ENCODE results near the gene DMXL2.

DNA sequence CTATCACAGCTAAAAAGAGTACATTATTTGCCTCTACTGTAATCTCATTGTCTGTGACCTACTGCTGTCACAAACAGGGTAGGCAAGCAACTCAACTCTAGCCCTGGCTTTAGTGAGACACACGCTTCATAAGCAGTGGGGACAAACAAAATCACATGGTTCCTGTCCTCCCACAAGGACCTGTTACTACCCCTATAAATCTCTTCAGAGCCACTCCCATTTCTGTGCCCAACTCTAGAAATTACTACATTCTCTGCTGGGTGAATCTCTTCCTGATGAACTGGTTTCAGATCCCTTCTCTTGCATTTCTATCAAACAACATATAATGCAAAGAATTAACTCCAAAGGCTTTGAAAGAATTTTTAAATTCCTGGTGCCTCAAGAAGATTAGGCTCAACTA lies 117.3 kb downstream of the DMXL2 start:
- no peak for TF ChIP-seq CTCF (IDR thresholded peaks at IDR 0.05)
- TF ChIP-seq POLR2A (IDR thresholded peaks at IDR 0.05), result no peak
